ENCODE results near the gene NRARP.
"Not testable (repeated sequence)": the region's sequence is repeated elsewhere in the genome, so short reads cannot be mapped to it uniquely, and the experiment has no call there.

The NRARP gene

GRCh38 chr9:137341227-137341626, 39.2 kb upstream of the NRARP start:
- Histone ChIP-seq H3K9ac (ENCODE audit: low read length) (no peak overlapping the region), H3K4me2 (ENCODE audit: low read length) (no peak overlapping the region), H2AFZ (ENCODE audit: low read length) (no peak overlapping the region), H3K9me2 (ENCODE audit: low read depth, low read length) (no peaks in the 10 kb centered on the region), H3K9me3 (ENCODE audit: low read length) (peaks cover under 1% of the 10 kb centered on the region; the same call in 1 of the 2 replicates), H3K27me3 (ENCODE audit: insufficient read depth, low read length) (no peaks in the 10 kb centered on the region), H3K4me1 (ENCODE audit: insufficient read depth, low read length, severe bottlenecking) (no peaks in the 10 kb centered on the region), H3K36me3 (ENCODE audit: insufficient read depth, low read length) (no peaks in the 10 kb centered on the region), H3K4me3 (ENCODE audit: low read depth, low read length, poor library complexity, severe bottlenecking) (no peak overlapping the region), H3F3A (ENCODE audit: insufficient read depth, low read length) (no peaks in the 10 kb centered on the region), H4K20me1 (ENCODE audit: insufficient read depth, low read length) (no peaks in the 10 kb centered on the region), H3K79me2 (ENCODE audit: insufficient read depth, low read length) (no peaks in the 10 kb centered on the region), H3K27ac (ENCODE audit: low read depth, low read length, poor library complexity, severe bottlenecking) (no peak overlapping the region)
- TF ChIP-seq CTCF (IDR thresholded peaks at IDR 0.05; ENCODE audit: low read length) (no peak), EZH2 (IDR thresholded peaks at IDR 0.05; ENCODE audit: borderline replicate concordance, low read length) (no peak)

- H3K4me2 ChIP-seq (ENCODE audit: low read length); H3K36me3 ChIP-seq (ENCODE audit: insufficient read depth, low read length); H3K27me3 ChIP-seq (ENCODE audit: insufficient read depth, low read length); H4K20me1 ChIP-seq (ENCODE audit: insufficient read depth, low read length); H3K4me3 ChIP-seq (ENCODE audit: low read depth, low read length, poor library complexity, severe bottlenecking); H3K27ac ChIP-seq (ENCODE audit: low read depth, low read length, poor library complexity, severe bottlenecking); H3K9me3 ChIP-seq (ENCODE audit: low read length); H3K9me2 ChIP-seq (ENCODE audit: low read depth, low read length); H3K9ac ChIP-seq (ENCODE audit: low read length); H2AFZ ChIP-seq (ENCODE audit: low read length); H3K79me2 ChIP-seq (ENCODE audit: insufficient read depth, low read length); H3K4me1 ChIP-seq (ENCODE audit: insufficient read depth, low read length, severe bottlenecking); H3F3A ChIP-seq (ENCODE audit: insufficient read depth, low read length): not testable (repeated sequence)
These were observed 37.9 kb upstream of the NRARP start for GRCh38 chr9:137339908-137340462.

DNA sequence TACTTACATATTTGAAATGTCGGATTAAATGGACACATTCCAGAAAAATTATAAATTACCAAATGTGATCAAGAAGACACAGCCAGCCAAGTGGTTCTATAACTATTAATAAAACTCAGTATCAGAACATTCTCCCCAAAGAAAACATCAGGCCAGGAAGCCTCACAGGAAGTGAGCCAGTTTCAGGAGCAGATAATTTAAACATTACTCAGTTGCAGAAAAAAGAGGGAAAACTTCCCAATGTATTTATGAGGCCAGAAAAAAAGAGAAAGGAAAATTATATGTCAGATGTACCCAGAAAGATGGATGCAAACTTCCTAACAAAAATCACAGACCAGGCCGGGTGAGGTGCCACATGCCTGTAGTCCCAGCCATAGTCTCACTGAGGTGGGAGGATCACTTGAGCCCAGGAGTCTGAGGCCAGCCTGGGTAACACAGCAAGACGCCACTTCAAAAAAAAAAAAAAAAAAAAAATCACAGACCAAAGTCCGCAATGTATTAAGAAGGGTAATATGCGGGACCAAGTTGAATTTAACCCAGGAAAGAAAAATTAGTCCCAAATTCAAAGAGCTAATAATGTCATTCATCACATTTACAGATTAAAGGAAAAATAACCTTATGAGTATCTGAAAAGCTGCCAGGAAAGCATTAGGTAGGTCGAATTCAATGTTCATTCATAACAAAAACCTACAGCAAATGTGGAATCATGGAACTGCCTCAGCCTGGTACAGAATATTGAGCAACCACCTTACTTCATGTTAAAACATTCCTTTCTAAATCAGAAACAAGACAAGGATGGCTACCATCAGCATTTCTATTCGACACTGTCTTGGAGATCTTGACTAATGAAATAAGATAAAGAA, 37.2 kb upstream of the NRARP start:
- Histone ChIP-seq H3K27ac (ENCODE audit: low read depth, low read length, poor library complexity, severe bottlenecking) (no peak overlapping the region), H3K79me2 (ENCODE audit: insufficient read depth, low read length) (no peaks in the 10 kb centered on the region), H3K4me3 (ENCODE audit: low read depth, low read length, poor library complexity, severe bottlenecking) (no peak overlapping the region), H3K36me3 (ENCODE audit: insufficient read depth, low read length) (no peaks in the 10 kb centered on the region), H3K9me2 (ENCODE audit: low read depth, low read length) (no peaks in the 10 kb centered on the region), H3F3A (ENCODE audit: insufficient read depth, low read length) (no peaks in the 10 kb centered on the region), H3K27me3 (ENCODE audit: insufficient read depth, low read length) (no peaks in the 10 kb centered on the region), H3K9me3 (ENCODE audit: low read length) (no peaks in the 10 kb centered on the region; the same call in 1 of the 2 replicates), H3K4me1 (ENCODE audit: insufficient read depth, low read length, severe bottlenecking) (no peaks in the 10 kb centered on the region), H2AFZ (ENCODE audit: low read length) (no peak overlapping the region), H3K9ac (ENCODE audit: low read length) (no peak overlapping the region), H3K4me2 (ENCODE audit: low read length) (no peak overlapping the region), H4K20me1 (ENCODE audit: insufficient read depth, low read length) (no peaks in the 10 kb centered on the region)
- TF ChIP-seq EZH2 (IDR thresholded peaks at IDR 0.05; ENCODE audit: borderline replicate concordance, low read length) (no peak), CTCF (IDR thresholded peaks at IDR 0.05; ENCODE audit: low read length) (no peak)

Data from OCI-LY1 (cell line).